Posterior vena cava (tissue), 2 donors: Measurements from ENCODE around the gene CDCP1. TPM values are rescaled to one million over a fixed set of nuclear protein-coding genes. Genes with fewer than 3 reads are reported as not detected.

ENCODE experiments used
- DNase-seq: peaks from one replicate; pipeline ENCODE4 v3.0.0-alpha.2; 2020; ENCODE audit warnings: low spot score
- intact Hi-C, 2 donors: fragments of 100-400 bp; cut with DNase I; formaldehyde crosslinking; loops; one replicate each; pipeline versions ENCODE4 v1.14.1 to v1.14.2; 2022 to 2023
- total RNA-seq, 2 donors: library from RNA; stranded (reverse); fragmentation: NEBNext Ultra II Directional; extraction: Animal tissue kit (Norgen Biotek cat#: 25700); gene quantifications; one replicate each; pipeline ENCODE4 v1.2.1, GENCODE V29; 2021
- donor health status: DM: yes; HTN: yes; CAD: no.
- donor health status: DM: yes; HTN: yes; CAD: no.

CDCP1 gene
- total RNA-seq, 2 donors from 2014 or later: 3.9 to 4.8 TPM

DNA sequence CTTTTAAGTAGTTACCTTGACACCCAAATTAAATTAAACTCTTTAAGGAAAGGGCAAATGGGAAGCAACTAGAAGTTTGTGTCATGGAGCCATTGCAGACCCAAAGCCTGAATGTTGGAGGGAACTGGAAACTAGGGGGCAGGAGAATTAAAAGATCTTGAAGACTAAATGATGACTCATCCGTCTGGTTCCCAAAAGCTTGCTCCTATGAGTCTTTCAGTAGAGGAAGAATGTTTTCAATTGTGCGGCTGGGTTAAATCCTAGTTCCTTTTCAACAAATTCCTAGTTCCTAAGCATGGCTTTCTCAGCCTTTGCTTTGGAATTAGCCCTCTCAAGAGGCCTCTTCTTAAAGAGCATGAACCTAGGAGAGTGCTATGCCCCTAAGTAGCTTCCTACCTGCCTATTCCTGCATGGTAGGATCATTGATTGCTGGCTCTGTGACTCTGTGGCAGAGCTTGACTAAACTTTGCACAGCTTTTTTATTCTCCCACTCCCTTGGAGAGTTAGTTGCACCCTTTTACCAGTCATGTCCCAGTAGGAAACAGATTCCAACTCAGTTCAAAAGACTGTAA lies 102.4 kb downstream of the CDCP1 start:
- intact Hi-C loops: loop anchor here in 1 of 2 donors (5.0 to 10.0 kb wide), 2 partner anchors 171 to 453 kb away; no protein-coding TSS in a partner anchor
- no peak for DNase-seq

DNA sequence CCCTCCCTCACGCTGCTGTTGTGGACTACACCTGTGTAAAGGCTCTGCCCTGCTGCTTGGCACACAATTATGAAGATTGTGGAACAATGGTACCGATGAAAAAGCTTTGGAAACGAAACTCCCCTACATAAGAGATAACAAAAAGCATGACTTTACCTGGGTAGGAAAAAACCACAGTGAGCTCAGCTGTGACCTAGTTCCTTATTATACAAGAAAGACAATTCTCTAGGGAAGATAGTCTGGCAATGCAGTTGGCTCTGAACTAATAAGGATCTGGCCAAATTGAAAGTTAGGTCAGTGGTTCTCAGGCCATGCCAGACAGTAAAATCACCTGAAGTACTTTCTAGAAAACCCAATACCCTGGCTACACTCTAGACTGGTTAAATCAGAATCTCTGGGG lies 104.0 kb downstream of the CDCP1 start:
- intact Hi-C loops: loop anchor here in 1 of 2 donors (5.0 to 10.0 kb wide), 2 partner anchors 173 to 455 kb away; no protein-coding TSS in a partner anchor
- DNase-seq: no peak

DNA sequence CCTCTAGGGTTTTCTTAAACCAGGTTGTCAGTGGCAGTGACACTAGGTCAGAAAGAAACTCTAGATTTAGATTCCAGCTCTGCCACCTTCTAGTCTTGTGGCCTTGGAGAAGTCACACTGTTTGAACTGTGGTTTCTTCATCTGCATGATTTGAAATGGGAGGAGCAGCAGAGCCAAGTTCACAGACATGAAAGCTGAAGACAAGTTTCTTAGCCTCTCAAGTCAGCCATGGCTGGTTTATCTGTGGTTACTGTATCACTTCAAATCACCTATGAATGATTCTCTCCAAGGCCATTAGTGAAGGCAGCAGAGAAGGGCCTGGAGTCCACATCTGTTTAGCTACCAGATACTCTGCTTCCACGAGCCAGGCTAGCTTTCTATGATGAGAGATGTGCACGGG lies 104.5 kb downstream of the CDCP1 start:
- DNase-seq: no peak
- intact Hi-C loops: loop anchor here in 1 of 2 donors (2.0 to 10.0 kb wide), 3 partner anchors 53 to 456 kb away; no protein-coding TSS in a partner anchor

DNA sequence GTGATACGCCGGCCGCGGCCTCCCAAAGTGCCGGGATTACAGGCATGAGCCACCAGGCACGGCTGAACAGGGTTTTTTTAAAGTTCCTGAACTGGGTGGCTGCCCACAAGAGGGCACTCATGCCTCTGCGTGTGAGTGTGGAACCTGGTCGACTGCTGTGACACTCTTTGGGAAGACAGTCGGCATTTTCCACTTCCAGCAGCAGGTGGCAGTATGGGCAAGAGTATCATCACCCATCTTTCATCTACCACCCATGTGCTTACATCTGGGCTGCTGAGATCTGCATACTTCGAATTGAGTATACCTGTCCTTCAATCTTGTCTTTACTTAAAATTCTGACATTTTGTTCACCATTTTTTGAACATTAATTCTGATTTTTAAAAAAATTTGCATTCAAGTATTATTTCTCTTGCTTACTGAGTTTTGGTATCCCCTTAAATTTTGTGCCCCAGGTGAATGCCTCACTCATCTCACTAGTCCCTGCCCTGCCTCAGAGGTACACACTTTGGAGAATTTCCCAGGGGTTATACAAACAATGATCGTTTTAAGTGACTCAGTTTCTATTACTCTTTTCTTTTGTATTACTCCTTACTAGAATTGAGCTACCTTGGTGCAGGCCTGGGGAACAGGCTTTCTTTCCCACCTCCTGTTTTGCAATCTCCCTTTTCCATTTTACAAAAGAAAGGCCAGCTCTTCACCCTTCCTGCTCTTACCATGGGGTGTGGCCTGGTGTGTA lies 108.3 kb downstream of the CDCP1 start:
- intact Hi-C loops: loop anchor here in 1 of 2 donors (5.0 to 10.0 kb wide), 5 partner anchors 63 to 627 kb away; partner anchors contain the start of genes EXOSC7 and ZDHHC3
- DNase-seq: peak; percentile 96

DNA sequence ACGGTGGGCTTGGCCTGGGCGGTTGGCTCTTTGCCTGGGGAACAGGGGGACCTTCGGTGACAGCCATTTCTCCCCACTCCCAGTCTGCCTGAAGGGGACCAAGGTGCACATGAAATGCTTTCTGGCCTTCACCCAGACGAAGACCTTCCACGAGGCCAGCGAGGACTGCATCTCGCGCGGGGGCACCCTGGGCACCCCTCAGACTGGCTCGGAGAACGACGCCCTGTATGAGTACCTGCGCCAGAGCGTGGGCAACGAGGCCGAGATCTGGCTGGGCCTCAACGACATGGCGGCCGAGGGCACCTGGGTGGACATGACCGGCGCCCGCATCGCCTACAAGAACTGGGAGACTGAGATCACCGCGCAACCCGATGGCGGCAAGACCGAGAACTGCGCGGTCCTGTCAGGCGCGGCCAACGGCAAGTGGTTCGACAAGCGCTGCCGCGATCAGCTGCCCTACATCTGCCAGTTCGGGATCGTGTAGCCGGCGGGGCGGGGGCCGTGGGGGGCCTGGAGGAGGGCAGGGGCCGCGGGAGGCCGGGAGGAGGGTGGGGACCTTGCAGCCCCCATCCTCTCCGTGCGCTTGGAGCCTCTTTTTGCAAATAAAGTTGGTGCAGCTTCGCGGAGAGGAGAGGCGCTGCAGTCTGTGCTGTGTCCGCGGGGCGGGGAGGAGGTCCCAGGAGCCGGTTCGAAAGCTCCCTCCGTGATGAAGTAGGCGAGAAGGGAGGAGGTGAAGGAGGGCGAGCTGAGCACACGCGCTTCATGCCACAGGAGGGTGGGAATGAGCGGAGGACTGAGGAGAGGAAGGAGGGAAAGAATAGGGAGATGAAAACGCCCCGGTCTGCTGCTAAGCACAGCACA lies 110.5 kb downstream of the CDCP1 start:
- DNase-seq: peak; percentile 84
- intact Hi-C loops: loop anchor here in 1 of 2 donors (5.0 to 10.0 kb wide), 5 partner anchors 61 to 629 kb away; partner anchors contain the start of genes EXOSC7 and ZDHHC3

DNA sequence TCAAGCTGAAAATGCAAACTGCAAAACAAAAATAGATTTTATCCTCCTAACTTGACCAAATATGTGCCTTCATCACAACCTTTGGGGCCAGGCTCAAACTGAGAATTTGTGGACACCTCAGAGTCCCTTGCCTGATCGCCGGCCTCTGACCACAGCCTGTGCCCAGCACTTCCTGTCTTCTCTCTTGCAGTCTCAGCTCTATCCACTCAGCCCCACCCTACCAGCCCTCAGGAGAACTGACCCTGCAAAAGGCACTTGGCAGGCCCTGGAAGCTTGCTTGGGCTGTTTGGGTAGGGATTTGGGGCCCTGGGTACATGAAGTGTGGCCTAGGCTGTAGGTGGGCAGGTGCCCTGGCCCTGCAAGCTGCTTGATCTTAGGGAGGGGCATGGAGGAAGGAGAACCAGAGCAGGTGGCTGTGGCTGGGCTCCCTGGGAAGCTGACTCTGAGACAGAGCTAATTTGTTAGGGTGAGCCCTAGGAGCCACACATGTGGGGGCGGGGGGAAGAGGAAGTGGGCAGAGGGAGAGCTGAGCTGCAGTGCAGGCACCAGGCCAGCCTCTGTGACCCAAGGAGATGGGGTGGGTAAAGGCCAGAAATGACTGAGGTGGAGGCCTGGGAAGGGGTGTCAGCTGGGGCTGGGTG lies 111.4 kb downstream of the CDCP1 start:
- intact Hi-C loops: loop anchor here in 1 of 2 donors (5.0 to 10.0 kb wide), 5 partner anchors 60 to 630 kb away; partner anchors contain the start of genes EXOSC7 and ZDHHC3
- peak; percentile 91 for DNase-seq

DNA sequence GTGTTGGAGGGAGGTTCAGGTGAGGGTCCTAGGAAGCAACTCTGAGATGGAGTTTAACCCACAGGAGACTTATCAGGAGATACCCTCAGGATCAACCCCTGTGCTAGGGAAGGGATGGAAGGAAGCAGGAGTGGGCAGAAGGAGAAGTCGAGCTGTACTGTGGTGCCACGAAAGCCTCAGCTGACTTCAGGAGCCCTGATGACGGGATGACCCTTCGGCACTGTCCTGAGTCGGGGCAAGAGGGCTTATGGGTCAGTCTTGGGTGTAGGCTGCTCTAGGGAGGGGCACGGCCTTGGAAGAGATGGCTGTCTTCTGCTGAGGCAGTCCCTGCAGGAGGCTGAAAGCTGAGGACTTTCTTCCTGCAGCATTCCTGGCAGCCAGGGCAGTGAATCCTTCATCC lies 112.4 kb downstream of the CDCP1 start:
- intact Hi-C loops: loop anchor here in 1 of 2 donors (10.0 kb wide), 3 partner anchors 59 to 631 kb away; partner anchors contain the start of genes EXOSC7 and ZDHHC3
- DNase-seq: no peak

Other genes starting within 250 kb of the CDCP1 start
- 10 to 100 TPM; 59.0 to 59.7 TPM for gene ZDHHC3, start 170.2 kb downstream of the CDCP1 start, total RNA-seq
- 10 to 100 TPM; 27.3 to 30.8 TPM for gene EXOSC7, start 170.1 kb downstream of the CDCP1 start, total RNA-seq
- 100 to 1,000 TPM in 1 of 2 donors, 10 to 100 TPM in 1; 50.0 to 136 TPM for gene CLEC3B, start 120.1 kb downstream of the CDCP1 start, total RNA-seq
- 10 to 100 TPM; 16.6 to 22.7 TPM for gene TMEM158, start 79.9 kb upstream of the CDCP1 start, total RNA-seq
- gene LARS2, start 242.2 kb upstream of the CDCP1 start, total RNA-seq: 10 to 100 TPM; 10.9 to 12.1 TPM